HepG2 (cell line): ENCODE measurements around the gene FKTN. TPM values are rescaled to one million over a fixed set of nuclear protein-coding genes. Genes with fewer than 3 reads are reported as not detected.

Source experiments
- ELF4 ChIP-seq: sonication (generic); formaldehyde crosslinking; IDR thresholded peaks from 2 replicates; pipeline ENCODE4 v1.5.0; 2020; ENCODE audit warnings: missing genetic modification reagents, mild to moderate bottlenecking, moderate library complexity, borderline replicate concordance
- ERF ChIP-seq: IDR thresholded peaks from 2 replicates; pipeline ENCODE4 v1.6.1; 2018; ENCODE audit warnings: missing biosample characterization, missing genetic modification reagents
- ETS1 ChIP-seq: sonication (generic); formaldehyde crosslinking; IDR thresholded peaks from 2 replicates; pipeline ENCODE4 v1.4.0; 2020; ENCODE audit warnings: missing genetic modification reagents
- GABPA ChIP-seq, 2 experiments: IDR thresholded peaks; 2 replicates each; pipeline ENCODE4 v1.6.1; 2011 to 2016; ENCODE audit warnings: low read depth in 2 of 2, low read length in 1 of 2, missing biosample characterization in 1 of 2, missing genetic modification characterization in 1 of 2
- GATA4 ChIP-seq: sonication (generic); IDR thresholded peaks from 2 replicates; pipeline ENCODE4 v1.6.1; 2016; ENCODE audit warnings: antibody characterized with exemption, low read depth, borderline replicate concordance
- HOMEZ ChIP-seq: IDR thresholded peaks from 2 replicates; pipeline ENCODE4 v1.6.1; 2016; ENCODE audit warnings: low read depth
- KLF16 ChIP-seq, 2 experiments: sonication (generic) in 1 of 2; formaldehyde crosslinking in 1 of 2; IDR thresholded peaks; 2 replicates each; pipeline versions ENCODE4 v1.6.1 to v1.8.0; 2016 to 2023; ENCODE audit warnings: missing genetic modification reagents in 2 of 2, missing compliant biosample characterization in 1 of 2
- RARA ChIP-seq: IDR thresholded peaks from 2 replicates; pipeline ENCODE4 v1.6.1; 2016; ENCODE audit warnings: missing genetic modification reagents, missing compliant biosample characterization
- REPIN1 ChIP-seq: sonication (generic); formaldehyde crosslinking; IDR thresholded peaks from 2 replicates; pipeline ENCODE4 v1.8.0; 2022; ENCODE audit warnings: missing genetic modification reagents, low read depth, mild to moderate bottlenecking, borderline replicate concordance
- TFDP1 ChIP-seq: IDR thresholded peaks from 2 replicates; pipeline ENCODE4 v1.6.1; 2016; ENCODE audit warnings: missing compliant biosample characterization, missing genetic modification reagents, borderline replicate concordance
- YEATS2 ChIP-seq: sonication (generic); formaldehyde crosslinking; IDR thresholded peaks from 2 replicates; pipeline ENCODE4 v1.4.0; 2020; ENCODE audit warnings: missing genetic modification reagents, borderline replicate concordance
- ZFP36L1 ChIP-seq: sonication (generic); formaldehyde crosslinking; IDR thresholded peaks from 2 replicates; pipeline ENCODE4 v1.8.0; 2022; ENCODE audit warnings: mild to moderate bottlenecking, missing genetic modification reagents, moderate library complexity
- ZFP91 ChIP-seq: sonication (generic); formaldehyde crosslinking; IDR thresholded peaks from 2 replicates; pipeline ENCODE4 v1.9.0; 2022; ENCODE audit warnings: missing genetic modification reagents, mild to moderate bottlenecking, borderline replicate concordance
- ZNF136 ChIP-seq: sonication (generic); formaldehyde crosslinking; IDR thresholded peaks from 2 replicates; pipeline ENCODE4 v1.8.1; 2022; ENCODE audit warnings: low read depth, mild to moderate bottlenecking, moderate library complexity, missing genetic modification reagents
- ZNF280D ChIP-seq: sonication (generic); formaldehyde crosslinking; IDR thresholded peaks from 2 replicates; pipeline ENCODE4 v1.5.1; 2020; ENCODE audit warnings: mild to moderate bottlenecking, missing genetic modification reagents
- ZNF775 ChIP-seq: sonication (generic); formaldehyde crosslinking; IDR thresholded peaks from 2 replicates; pipeline ENCODE4 v1.4.0; 2020; ENCODE audit warnings: missing genetic modification reagents, mild to moderate bottlenecking, moderate library complexity, borderline replicate concordance
- ZNF792 ChIP-seq: IDR thresholded peaks from 2 replicates; pipeline ENCODE4 v1.6.1; 2016
- polyA plus RNA-seq, 8 experiments: library from polyadenylated mRNA; depleted of rRNA in 3 of 8; stranded (reverse) in 7 of 8; unstranded in 1 of 8; fragments of >200 nt; fragmentation: Illumina TruSeq in 4 of 8; extraction: Trizol in 4 of 8; gene quantifications; 2 replicates each; pipeline versions ENCODE4 v1.2.1 to v1.2.3, GENCODE V29; 2011 to 2016; ENCODE audit warnings: low read depth in 4 of 8, missing spikeins in 1 of 8, mixed read lengths in 1 of 8; ENCODE audit not compliant: insufficient read depth in 1 of 8
- total RNA-seq, 5 experiments: library from RNA; depleted of rRNA; stranded (reverse); fragments of >200 nt; fragmentation: Illumina TruSeq; extraction: Trizol; gene quantifications; 2 replicates each; pipeline ENCODE4 v1.2.3, GENCODE V29; 2016; ENCODE audit warnings: low read depth in 1 of 5

Gene FKTN
- total and polyA plus RNA-seq, 2 of the 13 experiments (the other 11 are each of a cell fraction or from before 2014, with no cell fraction given) = 7.9 to 13.5 TPM

- peak; percentile 72; the same call in 1 of the 2 replicates for TF ChIP-seq ZNF280D
- TF ChIP-seq ZFP36L1 (CRISPR knock-in tag) = peak; percentile 48; the same call in 1 of the 2 replicates
- TF ChIP-seq ZFP91 (CRISPR knock-in tag) = peak; percentile 69; the same call in 1 of the 2 replicates
- TF ChIP-seq HOMEZ (CRISPR knock-in tag) = peak; percentile 43; the same call in 1 of the 2 replicates
- peak; percentile 50; the same call in 1 of the 2 replicates for TF ChIP-seq ERF (CRISPR knock-in tag)
- peak; percentile 28 for TF ChIP-seq GATA4
- peak; percentile 91; the same call in 1 of the 2 replicates for TF ChIP-seq YEATS2 (CRISPR knock-in tag)
- no peak for TF ChIP-seq ZNF136
- TF ChIP-seq RARA (CRISPR knock-in tag) = 0 out of 2 replicates have a peak, but pooled peaks have one; percentile 4
- TF ChIP-seq ELF4 (CRISPR knock-in tag) = no peak
- TF ChIP-seq REPIN1 = peak; percentile 22; the same call in 1 of the 2 replicates
- no peak for TF ChIP-seq GABPA (IDR thresholded peaks at IDR 0.05; ENCODE audit: low read depth, low read length)
- TF ChIP-seq GABPA (CRISPR knock-in tag; IDR thresholded peaks at IDR 0.05; ENCODE audit: low read depth) = 0 out of 2 replicates have a peak, but pooled peaks have one; percentile 24
- 0 out of 4 replicates have a peak, but pooled peaks of 1 of the 2 experiments have one; percentile 22 for TF ChIP-seq KLF16 (CRISPR knock-in tag; IDR thresholded peaks at IDR 0.05)
- no peak for TF ChIP-seq ZNF775 (CRISPR knock-in tag)
- TF ChIP-seq TFDP1 (CRISPR knock-in tag) = peak; percentile 52; the same call in 1 of the 2 replicates
- 0 out of 2 replicates have a peak, but pooled peaks have one; percentile 72 for TF ChIP-seq ETS1 (CRISPR knock-in tag)
- TF ChIP-seq ZNF792 (CRISPR knock-in tag) = peak; percentile 56; the same call in 1 of the 2 replicates
Observed at GRCh38 chr9:105557804-105558610, at the start of gene FKTN (continued).
